Activated naive CD8-positive, alpha-beta T cell treated with anti-CD3 and anti-CD28 coated beads, Interleukin-2, amount 10 ng/mL, durations not matched to agents 7 days and 5 days (primary cell): ENCODE data around the gene S100A10. TPM values are rescaled to one million over a fixed set of nuclear protein-coding genes. Genes with fewer than 3 reads are reported as not detected.

Source experiments
- ATAC-seq: fragments of 150-1000 bp; cut with Tn5 transposase; one replicate; pipeline ENCODE4 v1.10.0; 2021; ENCODE audit warnings: low read depth, moderate library complexity
- POLR2A ChIA-PET: fragments of 350-600 bp; sonication (Branson Sonifier 250); formaldehyde crosslinking; loops from one replicate; lab custom pipeline; 2021; ENCODE audit warnings: antibody characterized with exemption; lab: Charles Lee
- DNase-seq: peaks from one replicate; pipeline ENCODE4 v3.0.0; 2021
- H3K27ac Mint-ChIP-seq: one replicate; pipeline ENCODE4 v1.8.0; 2022; ENCODE audit warnings: mild to moderate bottlenecking, mixed read lengths
- H3K27me3 Mint-ChIP-seq: one replicate; pipeline ENCODE4 v1.8.0; 2022; ENCODE audit warnings: mild to moderate bottlenecking, moderate library complexity, mixed read lengths
- H3K36me3 Mint-ChIP-seq: one replicate; pipeline ENCODE4 v1.8.0; 2021; ENCODE audit warnings: mild to moderate bottlenecking, mixed read lengths
- H3K4me1 Mint-ChIP-seq: one replicate; pipeline ENCODE4 v1.8.0; 2021; ENCODE audit warnings: mixed read lengths
- H3K4me3 Mint-ChIP-seq: one replicate; pipeline ENCODE4 v1.8.0; 2022; ENCODE audit warnings: mild to moderate bottlenecking, moderate library complexity, mixed read lengths
- H3K9me3 Mint-ChIP-seq: one replicate; pipeline ENCODE4 v1.8.0; 2021; ENCODE audit warnings: mixed read lengths
- total RNA-seq, 2 experiments: library from RNA; stranded (reverse); gene quantifications; one replicate each; pipeline ENCODE4 v1.2.3, GENCODE V29; 2021

The S100A10 gene
- 100 to 1,000 TPM; 529 to 544 TPM for total RNA-seq

DNA sequence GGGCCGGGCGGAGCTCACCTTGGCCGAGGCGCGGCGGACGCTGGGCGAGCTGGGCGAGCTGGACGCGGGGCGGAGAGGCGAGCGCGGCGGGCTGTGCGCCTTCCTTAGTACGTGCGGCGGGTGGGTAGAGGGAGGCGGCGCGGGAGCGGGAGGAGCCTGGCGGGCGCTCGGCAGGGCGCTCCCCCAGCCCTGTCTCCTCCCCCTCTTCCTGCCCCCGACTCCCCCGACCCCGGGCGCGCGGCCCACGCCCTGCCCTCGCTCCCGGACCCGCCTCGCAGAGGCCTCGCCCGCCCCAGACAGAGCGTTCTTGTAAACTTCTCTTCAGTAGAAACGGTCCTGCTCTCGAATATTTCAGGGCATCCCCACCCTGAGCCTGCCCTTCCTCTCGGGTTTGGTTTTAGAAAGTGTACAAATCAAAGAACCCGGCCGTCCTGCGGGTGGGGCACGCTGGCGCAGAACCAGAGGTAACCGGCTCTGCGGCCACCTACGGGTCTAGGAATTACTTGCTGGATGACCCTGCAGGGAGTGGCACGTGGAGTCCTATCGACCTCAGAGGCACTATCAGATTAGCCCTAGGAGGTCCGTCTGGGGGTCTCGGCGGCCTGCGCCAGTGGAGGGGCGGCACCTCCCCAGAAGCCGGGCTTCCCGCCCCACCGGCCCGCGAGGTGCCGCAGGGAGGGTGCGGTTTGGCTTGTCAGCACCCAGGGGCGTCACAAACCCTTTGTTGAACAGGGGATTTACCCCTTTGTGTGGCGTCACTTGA is at the start of gene S100A10:
S100A10 (minus strand) TSS at position 126 of the 763 bp plus-strand sequence. CDS start 7,629 bp downstream, outside the sequence.
- Mint-ChIP-seq H3K9me3 (no peaks in the 10 kb centered on the region), H3K36me3 (peaks cover 23% of the 10 kb centered on the region), H3K27me3 (peaks cover 14% of the 10 kb centered on the region), H3K4me3 (peak within 1 kb of the TSS; percentile 99), H3K4me1 (peaks cover 38% of the 10 kb centered on the region), H3K27ac (peak within 1 kb of the TSS; percentile 94)
- POLR2A ChIA-PET = interaction anchor here (0.6 to 3.9 kb wide), 7 partner anchors 10 to 234 kb away, joined by 3 to 26 read pairs (median 4); partner anchors contain the start of genes S100A11 and THEM4
- ATAC-seq (peak; percentile 89), DNase-seq (peak; percentile 83)

DNA sequence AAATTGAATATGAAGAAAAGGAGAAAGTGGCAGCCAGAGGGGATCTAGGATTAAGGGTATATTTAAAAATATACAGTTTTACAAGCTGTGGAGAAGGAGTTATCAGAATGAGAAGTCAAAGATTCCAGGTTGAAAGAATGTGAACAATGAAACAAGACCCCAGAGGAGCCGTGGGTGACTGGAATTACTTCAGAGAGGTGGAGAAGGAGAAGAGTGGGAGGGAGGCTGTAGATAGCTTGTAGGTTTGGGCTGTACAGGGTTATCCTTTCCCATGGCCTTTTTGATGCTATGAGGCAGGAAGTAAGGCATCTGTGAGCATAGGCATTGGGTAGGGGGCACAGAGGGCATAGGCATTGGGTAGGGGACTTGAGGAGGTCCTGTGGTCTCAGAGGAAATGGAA is 48.4 kb upstream of the S100A10 start:
- Mint-ChIP-seq H3K27me3 (no peaks in the 10 kb centered on the region), H3K9me3 (no peaks in the 10 kb centered on the region), H3K4me1 (peaks cover 10% of the 10 kb centered on the region), H3K4me3 (no peak overlapping the region), H3K27ac (no peak overlapping the region), H3K36me3 (no peaks in the 10 kb centered on the region)
- POLR2A ChIA-PET = no interaction called here
- ATAC-seq (no peak), DNase-seq (no peak)

DNA sequence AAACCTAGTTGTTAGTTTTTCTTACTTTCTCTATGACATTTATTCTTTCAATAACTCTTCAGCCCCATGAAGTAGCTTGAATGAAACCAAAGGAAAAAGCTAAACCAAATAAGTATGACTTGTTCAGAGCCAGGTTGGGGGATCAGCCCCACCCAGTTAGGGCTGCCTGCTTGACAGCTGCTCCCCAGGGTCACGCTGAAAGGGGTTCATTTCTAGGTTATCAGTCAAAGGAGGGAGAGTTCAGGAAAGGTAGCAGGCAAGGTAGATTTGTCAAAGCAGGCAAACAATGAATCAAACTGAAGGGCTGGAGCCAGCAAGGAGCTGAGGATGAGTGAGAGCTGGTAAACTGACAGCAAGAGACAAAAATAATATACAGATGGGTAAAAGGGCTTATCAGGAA is 46.2 kb upstream of the S100A10 start:
- ATAC-seq = no peak
- POLR2A ChIA-PET = interaction anchor here (6.5 kb wide), 1 partner anchor 7 kb away, joined by 83 read pairs; no protein-coding TSS in a partner anchor
- DNase-seq = no peak
- Mint-ChIP-seq H3K36me3 (peaks cover 5% of the 10 kb centered on the region), H3K4me3 (no peak overlapping the region), H3K9me3 (no peaks in the 10 kb centered on the region), H3K27me3 (no peaks in the 10 kb centered on the region), H3K4me1 (peaks cover 9% of the 10 kb centered on the region), H3K27ac (no peak overlapping the region)

- no peak overlapping the region for H3K27ac Mint-ChIP-seq
- ATAC-seq (no peak), DNase-seq (no peak)
- H3K36me3 Mint-ChIP-seq = peaks cover 5% of the 10 kb centered on the region
- H3K9me3 Mint-ChIP-seq = no peaks in the 10 kb centered on the region
- POLR2A ChIA-PET = interaction anchor here (6.5 kb wide), 1 partner anchor 7 kb away, joined by 83 read pairs; no protein-coding TSS in a partner anchor
- no peak overlapping the region for H3K4me3 Mint-ChIP-seq
- H3K27me3 Mint-ChIP-seq = no peaks in the 10 kb centered on the region
- H3K4me1 Mint-ChIP-seq = peaks cover 11% of the 10 kb centered on the region
Measured at GRCh38 chr1:152039461-152039860, 45.8 kb upstream of the S100A10 start.

GRCh38 chr1:152038871-152039270 is 45.2 kb upstream of the S100A10 start:
- Mint-ChIP-seq H3K27me3 (no peaks in the 10 kb centered on the region), H3K9me3 (no peaks in the 10 kb centered on the region), H3K4me3 (no peak overlapping the region), H3K27ac (no peak overlapping the region), H3K4me1 (peaks cover 12% of the 10 kb centered on the region), H3K36me3 (peaks cover 9% of the 10 kb centered on the region)
- POLR2A ChIA-PET = interaction anchor here (6.5 kb wide), 1 partner anchor 8 kb away, joined by 83 read pairs; no protein-coding TSS in a partner anchor
- no peak for DNase-seq
- ATAC-seq = no peak

DNA sequence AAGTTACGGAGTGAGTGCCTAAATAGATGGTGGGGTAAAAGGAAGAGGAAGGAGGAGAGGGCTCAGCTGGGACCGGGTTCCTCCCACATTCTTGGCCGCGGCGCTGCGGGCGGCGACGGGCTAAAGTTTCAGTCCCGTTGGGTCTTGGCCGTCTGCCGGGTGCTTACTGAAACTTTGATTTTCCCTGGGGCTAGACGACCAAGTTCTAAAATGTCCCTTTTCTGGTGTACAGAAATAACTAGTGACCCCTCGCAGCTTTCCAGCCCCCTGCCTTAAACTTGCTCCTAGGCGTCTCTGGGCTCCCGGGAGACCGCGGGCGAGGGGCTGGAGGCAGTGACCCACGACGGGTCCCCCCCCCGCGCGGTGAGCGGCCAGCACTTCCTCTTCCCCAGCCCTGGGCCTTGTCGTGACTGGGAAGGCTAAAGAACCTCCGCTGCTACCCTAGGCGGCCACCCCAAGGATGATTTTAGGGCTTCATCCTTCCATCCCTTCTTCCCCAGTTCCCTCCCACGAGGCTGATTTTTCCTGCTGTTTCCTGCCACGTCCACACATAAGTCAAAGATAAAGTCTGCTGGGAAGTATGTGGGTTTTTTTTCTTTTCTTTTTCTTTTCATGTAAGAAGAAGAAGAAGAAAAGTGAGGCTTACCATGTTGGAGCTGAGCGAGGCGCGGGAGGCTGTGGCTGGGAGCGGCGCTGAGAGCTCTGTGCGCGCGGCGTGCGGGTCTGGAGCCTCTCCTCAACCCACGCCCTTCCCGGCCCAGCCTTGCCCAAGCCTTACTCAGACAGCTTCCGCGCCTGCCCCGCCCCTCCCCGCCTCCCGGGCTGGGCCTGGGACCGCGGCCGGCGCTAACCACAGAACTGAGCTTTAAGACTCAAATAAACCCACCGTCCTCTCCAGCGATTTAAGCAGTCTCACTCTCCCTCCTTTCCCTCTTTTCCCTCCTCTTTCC is 42.9 kb upstream of the S100A10 start, which contains the start of gene S100A11:
S100A11 (minus strand) TSS at position 738 of the 950 bp plus-strand sequence; CDS start at position 649, 89 bp downstream.
- peaks cover 23% of the 10 kb centered on the region for H3K4me1 Mint-ChIP-seq
- H3K27ac Mint-ChIP-seq = peak within 1 kb of the TSS; percentile 94
- no peaks in the 10 kb centered on the region for H3K27me3 Mint-ChIP-seq
- POLR2A ChIA-PET = interaction anchor here (1.0 to 6.5 kb wide), 3 partner anchors 10 to 424 kb away, joined by 3 to 83 read pairs (median 8); partner anchors contain the start of gene S100A10
- no peaks in the 10 kb centered on the region for H3K9me3 Mint-ChIP-seq
- ATAC-seq (peak; percentile 72), DNase-seq (peak; percentile 76)
- H3K4me3 Mint-ChIP-seq = peak within 1 kb of the TSS; percentile 96
- peaks cover 31% of the 10 kb centered on the region for H3K36me3 Mint-ChIP-seq

- Mint-ChIP-seq H3K4me3 (peak overlapping the region; percentile 96), H3K36me3 (peaks cover 35% of the 10 kb centered on the region), H3K9me3 (no peaks in the 10 kb centered on the region), H3K27me3 (no peaks in the 10 kb centered on the region), H3K27ac (peak overlapping the region; percentile 94), H3K4me1 (peaks cover 24% of the 10 kb centered on the region)
- no peak for DNase-seq
- POLR2A ChIA-PET = interaction anchor here (1.2 to 6.5 kb wide), 4 partner anchors 11 to 138 kb away, joined by 3 to 83 read pairs (median 8); partner anchors contain the start of gene S100A10
- ATAC-seq = no peak
Measured at GRCh38 chr1:152035539-152036266, 42.0 kb upstream of the S100A10 start.

GRCh38 chr1:152034654-152035538 is 41.2 kb upstream of the S100A10 start:
- peaks cover 28% of the 10 kb centered on the region for H3K4me1 Mint-ChIP-seq

GRCh38 chr1:152034324-152034653 is 40.6 kb upstream of the S100A10 start:
- POLR2A ChIA-PET = interaction anchor here (0.7 to 6.5 kb wide), 4 partner anchors 13 to 136 kb away, joined by 3 to 83 read pairs (median 5); partner anchors contain the start of gene S100A10
- H3K27me3 Mint-ChIP-seq = no peaks in the 10 kb centered on the region
- DNase-seq (no peak), ATAC-seq (peak; percentile 18)
- no peaks in the 10 kb centered on the region for H3K9me3 Mint-ChIP-seq
- peak overlapping the region; percentile 96 for H3K4me3 Mint-ChIP-seq
- H3K27ac Mint-ChIP-seq = peak overlapping the region; percentile 94
- H3K36me3 Mint-ChIP-seq = peaks cover 44% of the 10 kb centered on the region
- peaks cover 32% of the 10 kb centered on the region for H3K4me1 Mint-ChIP-seq

More at GRCh38 chr1:152034654-152035538, 41.2 kb upstream of the S100A10 start:
- H3K27ac Mint-ChIP-seq = peak overlapping the region; percentile 94
- H3K36me3 Mint-ChIP-seq = peaks cover 39% of the 10 kb centered on the region
- no peaks in the 10 kb centered on the region for H3K9me3 Mint-ChIP-seq
- POLR2A ChIA-PET = interaction anchor here (0.7 to 6.5 kb wide), 4 partner anchors 12 to 137 kb away, joined by 3 to 83 read pairs (median 5); partner anchors contain the start of gene S100A10
- H3K27me3 Mint-ChIP-seq = no peaks in the 10 kb centered on the region
- DNase-seq (peak; percentile 67), ATAC-seq (peak; percentile 71)
- H3K4me3 Mint-ChIP-seq = peak overlapping the region; percentile 96

DNA sequence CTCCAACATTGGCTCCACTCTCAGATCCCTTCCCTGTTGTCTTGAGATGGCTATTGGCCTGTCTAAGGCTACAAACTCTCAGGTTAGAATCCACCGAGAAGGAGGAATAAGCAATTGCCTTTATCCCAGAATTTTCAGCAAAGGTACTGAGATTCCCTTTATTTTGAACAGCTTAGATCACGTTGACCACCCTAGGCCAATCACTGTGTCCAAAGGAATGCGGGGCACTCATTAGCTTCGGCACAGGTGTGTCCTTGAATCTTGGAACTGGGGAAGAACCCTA is 36.2 kb upstream of the S100A10 start:
- Mint-ChIP-seq H3K27me3 (no peaks in the 10 kb centered on the region), H3K27ac (no peak overlapping the region), H3K4me1 (peaks cover 33% of the 10 kb centered on the region), H3K4me3 (no peak overlapping the region), H3K9me3 (peaks cover 1% of the 10 kb centered on the region), H3K36me3 (peaks cover 48% of the 10 kb centered on the region)
- DNase-seq (no peak), ATAC-seq (no peak)
- POLR2A ChIA-PET = no interaction called here

DNA sequence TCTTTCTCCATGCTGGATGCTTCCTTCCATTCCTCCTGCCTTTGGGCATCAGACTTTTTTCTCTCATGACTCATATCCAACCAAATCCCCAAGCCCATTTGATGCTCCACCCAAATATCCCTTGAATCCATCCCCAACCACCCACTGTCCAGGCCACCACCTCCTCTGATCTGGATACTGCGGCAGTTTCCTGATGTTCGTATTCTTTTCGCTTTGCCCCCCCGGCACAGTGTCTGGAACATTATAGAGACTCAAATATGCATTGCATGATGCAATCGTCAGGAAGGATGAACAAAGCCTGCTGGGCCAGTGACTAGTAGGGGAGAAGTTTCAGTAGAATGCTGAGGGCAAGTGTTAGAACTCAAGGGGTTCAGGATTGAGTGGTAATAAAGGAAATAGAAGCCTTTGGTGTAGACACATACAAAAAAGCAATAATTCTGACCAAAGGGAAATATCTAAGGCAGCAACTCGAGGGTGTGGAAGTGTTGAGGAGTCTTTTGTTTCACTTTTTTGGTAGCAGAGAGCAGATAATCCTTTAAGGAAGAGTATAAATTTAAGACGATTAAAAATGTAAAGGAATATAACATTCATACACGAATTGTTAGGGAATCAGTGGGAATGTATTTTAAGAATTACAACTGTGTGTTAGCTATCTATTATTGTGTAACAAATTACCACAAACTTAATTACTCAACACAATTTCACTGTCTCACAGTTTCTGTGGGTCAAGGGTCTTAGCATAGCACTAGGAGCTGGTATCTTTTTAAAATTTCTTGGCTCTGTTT is 35.7 kb upstream of the S100A10 start:
- Mint-ChIP-seq H3K4me3 (no peak overlapping the region), H3K4me1 (peaks cover 30% of the 10 kb centered on the region), H3K27me3 (no peaks in the 10 kb centered on the region), H3K36me3 (peaks cover 48% of the 10 kb centered on the region), H3K27ac (peak overlapping the region; percentile 49), H3K9me3 (peaks cover 1% of the 10 kb centered on the region)
- ATAC-seq (no peak), DNase-seq (no peak)
- POLR2A ChIA-PET = no interaction called here
